CD8-positive, alpha-beta memory T cell (primary cell): Measurements from ENCODE around the gene FPGT. TPM values are rescaled to one million over a fixed set of nuclear protein-coding genes. Genes with fewer than 3 reads are reported as not detected.
"Not testable (repeated sequence)": the region's sequence is repeated elsewhere in the genome, so short reads cannot be mapped to it uniquely, and the experiment has no call there.

Experiments
- CTCF ChIA-PET: fragments of 350-600 bp; sonication (Branson Sonifier 250); formaldehyde crosslinking; loops from one replicate; lab custom pipeline; 2021; ENCODE audit warnings: antibody characterized with exemption; lab: Charles Lee
- POLR2A ChIA-PET: fragments of 350-600 bp; sonication (Branson Sonifier 250); formaldehyde crosslinking; loops from one replicate; lab custom pipeline; 2021; ENCODE audit warnings: antibody characterized with exemption; lab: Charles Lee
- DNase-seq, 5 donors: peaks; one replicate each; pipeline versions ENCODE4 v3.0.0 to v3.0.0-alpha.2; 2020 to 2022; ENCODE audit warnings: mixed read lengths in 1 of 5
- H3K27ac ChIP-seq: one replicate; pipeline ENCODE4 v1.7.0; 2013; ENCODE audit warnings: low read depth, mild to moderate bottlenecking, low read length, moderate library complexity
- H3K27me3 ChIP-seq: 2 replicates; pipeline ENCODE4 v1.7.0; 2013; ENCODE audit warnings: low read length, mild to moderate bottlenecking; ENCODE audit not compliant: insufficient read depth, poor library complexity, severe bottlenecking
- H3K36me3 ChIP-seq: 2 replicates; pipeline ENCODE4 v1.7.0; 2013; ENCODE audit warnings: mild to moderate bottlenecking, low read length, moderate library complexity; ENCODE audit not compliant: insufficient read depth
- H3K4me1 ChIP-seq: 2 replicates; pipeline ENCODE4 v1.7.0; 2013; ENCODE audit warnings: mild to moderate bottlenecking, low read length, moderate library complexity; ENCODE audit not compliant: insufficient read depth
- H3K4me3 ChIP-seq: 2 replicates; pipeline ENCODE4 v1.7.0; 2013; ENCODE audit warnings: mild to moderate bottlenecking, low read length
- H3K9me3 ChIP-seq: 2 replicates; pipeline ENCODE4 v1.7.0; 2013; ENCODE audit warnings: mild to moderate bottlenecking, low read length
- H3K27ac Mint-ChIP-seq, 8 donors: one replicate each; pipeline ENCODE4 v1.8.0; 2020 to 2021; ENCODE audit warnings: mixed read lengths in 8 of 8, mild to moderate bottlenecking in 6 of 8, inconsistent platforms in 3 of 8, moderate library complexity in 3 of 8
- H3K27me3 Mint-ChIP-seq, 2 donors: one replicate each; pipeline ENCODE4 v1.8.0; 2020 to 2021; ENCODE audit warnings: mixed read lengths in 2 of 2, mild to moderate bottlenecking in 1 of 2, moderate library complexity in 1 of 2
- H3K36me3 Mint-ChIP-seq, 3 donors: one replicate each; pipeline ENCODE4 v1.8.0; 2020 to 2021; ENCODE audit warnings: mixed read lengths in 3 of 3, inconsistent platforms in 1 of 3, mild to moderate bottlenecking in 1 of 3
- H3K4me1 Mint-ChIP-seq, 3 donors: one replicate each; pipeline ENCODE4 v1.8.0; 2020 to 2021; ENCODE audit warnings: mixed read lengths in 3 of 3, inconsistent platforms in 1 of 3, mild to moderate bottlenecking in 1 of 3
- H3K4me3 Mint-ChIP-seq, 7 donors: one replicate each; pipeline ENCODE4 v1.8.0; 2020 to 2021; ENCODE audit warnings: mixed read lengths in 7 of 7, mild to moderate bottlenecking in 6 of 7, moderate library complexity in 4 of 7, inconsistent platforms in 2 of 7
- H3K9me3 Mint-ChIP-seq, 5 donors: one replicate each; pipeline ENCODE4 v1.8.0; 2020 to 2022; ENCODE audit warnings: mixed read lengths in 5 of 5, mild to moderate bottlenecking in 3 of 5, moderate library complexity in 2 of 5, inconsistent platforms in 1 of 5
- polyA plus RNA-seq: library from polyadenylated mRNA; unstranded; fragments of 300-500 nt; fragmentation: Illumina TruSeq; gene quantifications from one replicate; pipeline ENCODE4 v1.2.3, GENCODE V29; 2021
- total RNA-seq, 2 experiments: library from RNA; stranded (reverse); gene quantifications; one replicate each; pipeline ENCODE4 v1.2.3, GENCODE V29; 2021

FPGT gene
- total RNA-seq (10 to 100 TPM; 13.0 to 15.3 TPM), polyA plus RNA-seq (6.1 TPM)

DNA sequence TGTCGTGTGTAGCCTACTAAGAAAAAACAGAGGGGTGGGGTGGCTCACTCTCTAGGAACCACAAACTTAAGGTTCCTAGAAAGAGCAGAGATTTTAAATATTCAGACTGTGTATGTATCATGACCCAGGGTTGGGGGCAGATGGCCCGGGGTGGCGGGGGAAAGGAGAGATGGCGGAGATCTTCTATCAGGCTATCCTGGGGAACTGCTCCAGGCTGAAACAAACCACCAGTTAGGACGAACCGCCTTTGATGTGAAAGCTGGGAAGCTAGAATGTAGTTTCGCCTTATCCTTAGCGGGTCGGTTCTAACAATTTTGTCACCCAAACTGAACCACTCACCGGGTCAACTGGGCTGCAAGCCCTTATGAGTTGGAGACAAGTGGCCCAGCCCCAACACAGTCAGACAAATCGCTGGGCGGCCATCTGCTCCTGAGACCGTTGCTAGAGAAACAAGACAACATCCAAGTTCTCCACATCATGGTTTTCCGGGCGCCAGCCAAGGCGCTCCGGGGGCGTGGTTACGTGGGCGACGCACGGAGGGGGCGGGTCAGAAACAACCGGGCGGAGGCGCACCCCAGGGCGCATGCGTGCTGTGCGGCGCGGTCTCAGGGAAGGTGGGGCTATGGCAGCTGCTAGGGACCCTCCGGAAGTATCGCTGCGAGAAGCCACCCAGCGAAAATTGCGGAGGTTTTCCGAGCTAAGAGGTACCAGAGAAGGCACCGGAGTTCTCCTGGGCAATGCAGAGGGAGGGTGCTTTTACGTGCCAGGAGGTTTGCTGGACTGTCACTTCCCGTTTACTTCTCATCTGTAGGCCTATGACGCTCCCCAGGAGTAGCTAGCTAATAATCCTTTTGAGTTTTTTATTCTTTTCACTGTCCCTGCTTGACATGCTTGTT, at the start of gene FPGT, which contains the start of gene LRRIQ3:
TSS of gene FPGT (plus strand) at position 586 of the 896 bp plus-strand sequence. CDS start at position 623, 37 bp downstream.
TSS of gene LRRIQ3 (minus strand) at position 520 of the 896 bp plus-strand sequence. CDS start 14,492 bp downstream, outside the sequence.
- H3K27ac ChIP-seq, result peak within 1 kb of the TSS; percentile 81
- peak; percentile 93 to 97 (median 96) for DNase-seq
- no peaks in the 10 kb centered on the region for H3K36me3 ChIP-seq
- H3K4me3 Mint-ChIP-seq, result peak within 1 kb of the TSS; percentile 84 to 94 (median 89)
- ChIA-PET POLR2A (no interaction called here), CTCF (interaction anchor here (1.2 kb wide), 1 partner anchor 13 kb away, joined by 4 read pairs; no protein-coding TSS in a partner anchor)
- no peaks in the 10 kb centered on the region for H3K27me3 ChIP-seq
- H3K27ac Mint-ChIP-seq, result peak within 1 kb of the TSS; percentile 83 to 99 (median 94)
- no peaks in the 10 kb centered on the region for H3K27me3 Mint-ChIP-seq
- H3K4me1 Mint-ChIP-seq, result peaks cover 33 to 45% (median 33%) of the 10 kb centered on the region in 3 donors
- peak within 1 kb of the TSS; percentile 81 for H3K4me3 ChIP-seq
- H3K4me1 ChIP-seq, result peaks cover 21% of the 10 kb centered on the region
- H3K9me3 Mint-ChIP-seq, result no peaks in the 10 kb centered on the region
- H3K36me3 Mint-ChIP-seq, result peaks cover 8 to 28% (median 14%) of the 10 kb centered on the region in 3 donors
- no peaks in the 10 kb centered on the region for H3K9me3 ChIP-seq

DNA sequence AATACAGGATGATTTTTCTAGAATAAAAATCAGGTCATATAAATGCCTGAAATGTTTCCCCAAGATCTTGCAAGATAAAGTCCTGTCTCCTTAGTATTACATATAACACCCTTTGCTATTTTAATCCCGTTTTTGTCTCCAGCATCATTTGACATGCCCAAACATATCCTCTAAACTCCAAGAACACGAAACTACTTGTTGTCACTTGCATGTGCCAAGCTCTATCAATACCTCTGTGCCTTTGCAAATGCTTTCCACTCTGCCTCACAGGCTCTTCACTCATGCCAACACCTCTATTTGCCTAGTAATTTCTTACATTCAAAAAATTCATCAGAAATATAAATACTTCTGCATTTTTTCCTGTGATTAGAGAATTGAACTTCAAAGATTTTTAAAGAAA, 38.0 kb upstream of the FPGT start:
- Histone ChIP-seq H3K9me3 (no peaks in the 10 kb centered on the region), H3K27ac (no peak overlapping the region), H3K4me3 (no peak overlapping the region), H3K27me3 (no peaks in the 10 kb centered on the region), H3K4me1 (no peaks in the 10 kb centered on the region), H3K36me3 (no peaks in the 10 kb centered on the region)
- Mint-ChIP-seq H3K4me1 (no peaks in the 10 kb centered on the region), H3K27ac (no peak overlapping the region), H3K36me3 (no peaks in the 10 kb centered on the region), H3K4me3 (no peak overlapping the region), H3K27me3 (peaks cover 0 to 1% of the 10 kb centered on the region in 2 donors), H3K9me3 (no peaks in the 10 kb centered on the region)
- ChIA-PET POLR2A (no interaction called here), CTCF (no interaction called here)
- no peak for DNase-seq

DNA sequence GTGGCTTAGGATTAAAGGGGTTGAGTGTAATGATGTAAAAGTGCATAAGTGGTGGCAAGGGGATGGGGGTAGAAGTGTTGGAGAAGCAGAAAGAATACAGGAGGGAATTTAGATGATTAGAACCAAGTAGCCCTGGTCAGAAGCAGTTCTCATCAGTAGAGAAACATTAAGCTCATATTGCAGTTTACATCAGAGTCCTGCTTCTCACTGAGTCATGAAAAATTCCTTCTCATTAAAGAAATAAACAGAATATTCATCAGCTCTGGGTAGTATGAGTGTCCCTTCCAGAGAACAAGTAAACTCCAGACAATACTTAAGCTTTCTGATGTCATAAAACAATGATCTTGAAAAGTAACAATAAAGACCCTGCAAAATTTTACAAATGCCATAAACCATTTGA, 36.5 kb upstream of the FPGT start:
- no peaks in the 10 kb centered on the region for H3K36me3 ChIP-seq
- POLR2A ChIA-PET, result no interaction called here
- no peak for DNase-seq
- H3K27ac ChIP-seq, result no peak overlapping the region
- no peaks in the 10 kb centered on the region for H3K4me1 ChIP-seq
- no peak overlapping the region for H3K4me3 Mint-ChIP-seq
- no peak overlapping the region for H3K4me3 ChIP-seq
- H3K9me3 ChIP-seq, result no peaks in the 10 kb centered on the region
- peaks cover 0 to 1% of the 10 kb centered on the region in 2 donors for H3K27me3 Mint-ChIP-seq
- no peak overlapping the region for H3K27ac Mint-ChIP-seq
- no peaks in the 10 kb centered on the region for H3K4me1 Mint-ChIP-seq
- H3K27me3 ChIP-seq, result no peaks in the 10 kb centered on the region
- peaks cover 0 to 3% (median 2%) of the 10 kb centered on the region in 5 donors for H3K9me3 Mint-ChIP-seq
- CTCF ChIA-PET, result no interaction called here
- no peaks in the 10 kb centered on the region for H3K36me3 Mint-ChIP-seq

DNA sequence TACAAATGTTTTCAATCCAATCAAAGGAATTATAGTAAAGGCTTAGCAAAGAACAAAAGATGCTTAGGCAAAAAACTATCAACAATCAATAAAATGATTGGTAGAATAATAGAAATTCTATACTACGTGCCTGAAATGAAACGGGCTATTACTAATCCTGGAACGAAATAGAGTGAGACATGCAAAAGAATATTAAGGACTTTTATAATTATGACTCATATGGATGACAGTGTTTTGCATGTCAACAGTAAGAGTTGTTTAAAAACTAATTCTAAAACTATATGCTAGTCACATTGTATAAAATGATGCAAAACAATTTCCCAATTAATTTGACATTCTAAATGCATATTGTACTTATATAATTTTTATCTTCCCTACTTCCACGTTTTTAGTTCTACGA, 35.7 kb upstream of the FPGT start:
- H3K4me1 ChIP-seq, result no peaks in the 10 kb centered on the region
- H3K27ac ChIP-seq, result no peak overlapping the region
- H3K27me3 Mint-ChIP-seq, result peaks cover under 1 to 1% of the 10 kb centered on the region in 2 donors
- no peak overlapping the region for H3K4me3 ChIP-seq
- no peak overlapping the region for H3K4me3 Mint-ChIP-seq
- no peaks in the 10 kb centered on the region for H3K36me3 Mint-ChIP-seq
- no peaks in the 10 kb centered on the region for H3K9me3 ChIP-seq
- DNase-seq, result no peak
- H3K36me3 ChIP-seq, result no peaks in the 10 kb centered on the region
- H3K4me1 Mint-ChIP-seq, result no peaks in the 10 kb centered on the region
- peaks cover 0 to 3% (median 2%) of the 10 kb centered on the region in 5 donors for H3K9me3 Mint-ChIP-seq
- H3K27me3 ChIP-seq, result no peaks in the 10 kb centered on the region
- ChIA-PET POLR2A (no interaction called here), CTCF (no interaction called here)
- no peak overlapping the region for H3K27ac Mint-ChIP-seq

DNA sequence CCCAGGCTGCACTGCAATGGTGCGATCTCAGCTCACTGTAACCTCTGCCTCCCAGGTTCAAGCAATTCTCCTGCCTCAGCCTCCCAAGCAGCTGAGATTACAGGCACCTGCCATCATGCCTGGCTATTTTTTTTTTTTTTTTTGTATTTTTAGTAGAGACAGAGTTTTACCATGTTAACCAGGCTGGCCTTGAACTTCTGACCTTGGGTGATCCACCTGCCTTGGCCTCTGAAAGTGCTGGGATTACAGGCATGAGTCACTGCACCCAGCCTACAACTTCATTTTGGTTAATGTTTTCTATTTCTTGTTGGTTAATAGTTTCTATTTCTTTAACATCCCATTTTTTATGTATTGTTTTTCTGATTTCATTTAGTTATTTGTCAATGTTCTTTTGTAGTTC, 23.6 kb upstream of the FPGT start:
- H3K4me1 Mint-ChIP-seq, CTCF ChIA-PET, H3K27ac ChIP-seq, H3K4me1 ChIP-seq, H3K4me3 ChIP-seq, POLR2A ChIA-PET, H3K4me3 Mint-ChIP-seq, H3K27me3 ChIP-seq, DNase-seq, H3K27ac Mint-ChIP-seq, H3K36me3 ChIP-seq, H3K9me3 ChIP-seq, H3K27me3 Mint-ChIP-seq: not testable (repeated sequence)
- Mint-ChIP-seq H3K36me3 (peaks cover 0 to 26% (median 0%) of the 10 kb centered on the region in 3 donors), H3K9me3 (peaks cover 21 to 42% (median 31%) of the 10 kb centered on the region in 5 donors)

DNA sequence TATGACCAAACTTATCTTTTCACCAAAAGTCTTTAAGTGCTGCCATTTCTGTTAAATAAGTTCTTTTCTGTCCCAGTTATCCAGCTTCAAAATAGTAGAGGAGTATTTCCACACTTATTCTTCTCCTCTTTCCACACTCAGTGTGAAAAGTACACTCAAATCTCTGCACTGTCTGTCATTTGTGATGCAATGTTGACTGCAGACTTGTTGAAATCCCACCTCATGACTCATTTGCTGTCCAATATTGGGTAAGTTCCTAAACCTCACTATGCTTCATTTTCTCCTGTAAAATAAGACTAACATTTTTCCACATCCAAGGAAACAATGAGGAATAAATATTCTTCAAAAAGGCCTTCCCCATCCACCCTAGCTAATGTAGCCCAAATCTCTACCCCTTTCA, 17.6 kb upstream of the FPGT start:
- Histone ChIP-seq H3K27me3 (no peaks in the 10 kb centered on the region), H3K27ac (no peak overlapping the region), H3K9me3 (no peaks in the 10 kb centered on the region), H3K4me1 (no peaks in the 10 kb centered on the region), H3K4me3 (no peak overlapping the region), H3K36me3 (no peaks in the 10 kb centered on the region)
- Mint-ChIP-seq H3K4me1 (no peaks in the 10 kb centered on the region), H3K9me3 (peaks cover 0 to 3% (median 2%) of the 10 kb centered on the region in 5 donors), H3K4me3 (no peak overlapping the region), H3K36me3 (peaks cover 0 to 32% (median 0%) of the 10 kb centered on the region in 3 donors), H3K27ac (no peak overlapping the region), H3K27me3 (no peaks in the 10 kb centered on the region)
- DNase-seq, result no peak
- ChIA-PET CTCF (no interaction called here), POLR2A (no interaction called here)

DNA sequence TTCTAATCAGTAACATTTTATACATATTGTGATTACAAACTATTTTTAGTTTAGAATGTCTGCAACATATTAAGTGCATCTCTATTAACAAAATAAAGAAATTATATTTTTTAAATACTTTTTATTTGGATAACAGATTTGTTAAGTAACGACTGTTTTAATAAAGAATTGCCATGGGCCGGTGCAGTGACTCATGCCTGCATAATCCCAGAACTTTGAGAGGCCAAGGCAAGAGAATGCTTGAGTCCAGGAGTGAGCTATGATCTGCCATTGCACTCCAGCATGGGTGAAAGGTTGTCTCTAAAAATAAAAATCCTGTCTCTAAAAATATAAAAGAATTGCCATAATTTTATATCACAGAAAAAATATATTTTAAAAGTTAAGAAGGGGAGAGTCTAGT, 4.1 kb upstream of the FPGT start:
- ChIA-PET POLR2A (no interaction called here), CTCF (no interaction called here)
- Mint-ChIP-seq H3K9me3 (no peaks in the 10 kb centered on the region), H3K27me3 (no peaks in the 10 kb centered on the region), H3K4me1 (peaks cover 22 to 31% (median 22%) of the 10 kb centered on the region in 3 donors), H3K36me3 (peaks cover 0 to 8% (median 4%) of the 10 kb centered on the region in 3 donors), H3K4me3 (no peak overlapping the region), H3K27ac (no peak overlapping the region)
- H3K4me3 ChIP-seq, result no peak overlapping the region
- no peaks in the 10 kb centered on the region for H3K36me3 ChIP-seq
- H3K27ac ChIP-seq, result no peak overlapping the region
- no peaks in the 10 kb centered on the region for H3K27me3 ChIP-seq
- peaks cover 14% of the 10 kb centered on the region for H3K4me1 ChIP-seq
- no peaks in the 10 kb centered on the region for H3K9me3 ChIP-seq
- no peak for DNase-seq

DNA sequence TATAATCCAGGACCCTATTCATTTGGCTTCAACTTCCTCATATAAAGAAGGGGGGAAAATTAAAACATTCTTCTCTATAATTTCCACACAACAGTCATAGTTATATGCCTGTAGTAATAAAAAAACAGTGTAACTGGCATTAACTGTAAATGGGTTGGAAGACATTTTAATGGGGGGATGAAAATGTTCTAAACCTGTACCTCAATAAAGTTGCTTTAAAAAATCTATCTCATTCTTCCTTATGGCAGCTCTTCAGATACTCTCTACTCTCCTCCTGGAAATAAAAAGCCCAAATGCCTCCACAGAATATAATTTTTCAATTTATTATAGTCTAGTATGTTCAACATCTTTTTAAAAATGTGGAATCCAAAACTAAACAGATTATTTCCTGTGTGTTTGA, 2.7 kb upstream of the FPGT start:
- Histone ChIP-seq H3K27ac (no peak overlapping the region), H3K9me3 (no peaks in the 10 kb centered on the region), H3K27me3 (no peaks in the 10 kb centered on the region), H3K4me1 (peaks cover 21% of the 10 kb centered on the region), H3K36me3 (no peaks in the 10 kb centered on the region), H3K4me3 (no peak overlapping the region)
- H3K36me3 Mint-ChIP-seq, result peaks cover 0 to 12% (median 9%) of the 10 kb centered on the region in 3 donors
- no peak overlapping the region for H3K4me3 Mint-ChIP-seq
- no peaks in the 10 kb centered on the region for H3K27me3 Mint-ChIP-seq
- no peak for DNase-seq
- CTCF ChIA-PET, result no interaction called here
- POLR2A ChIA-PET, result no interaction called here
- H3K4me1 Mint-ChIP-seq, result peaks cover 29 to 44% (median 31%) of the 10 kb centered on the region in 3 donors
- no peak overlapping the region for H3K27ac Mint-ChIP-seq
- no peaks in the 10 kb centered on the region for H3K9me3 Mint-ChIP-seq
